Liver (tissue), 9 donors: ENCODE measurements around the gene NOD1. TPM values are rescaled to one million over a fixed set of nuclear protein-coding genes. Genes with fewer than 3 reads are reported as not detected.

ENCODE experiments used
- DNase-seq: peaks from one replicate; pipeline ENCODE4 v3.0.0-alpha.2; 2017; ENCODE audit warnings: low spot score
- H3K27ac ChIP-seq, 2 donors: one replicate each; pipeline ENCODE4 v1.7.0; 2013; ENCODE audit warnings: inconsistent platforms in 2 of 2, low read length in 2 of 2, control low read depth in 1 of 2, low read depth in 1 of 2, mild to moderate bottlenecking in 1 of 2
- H3K27me3 ChIP-seq, 4 donors: one replicate each; pipeline versions ENCODE4 v1.6.1 to v1.7.0; 2013; ENCODE audit warnings: low read length in 3 of 4, inconsistent platforms in 1 of 4, mild to moderate bottlenecking in 1 of 4, moderate library complexity in 1 of 4; ENCODE audit not compliant: control insufficient read depth in 4 of 4, insufficient read depth in 4 of 4
- H3K36me3 ChIP-seq, 4 donors: one replicate each; pipeline versions ENCODE4 v1.6.1 to v1.7.0; 2013; ENCODE audit warnings: low read length in 3 of 4, mild to moderate bottlenecking in 3 of 4, low read depth in 1 of 4, moderate library complexity in 1 of 4; ENCODE audit not compliant: control insufficient read depth in 4 of 4, insufficient read depth in 3 of 4
- H3K4me1 ChIP-seq, 4 donors: one replicate each; pipeline versions ENCODE4 v1.6.1 to v1.7.0; 2013; ENCODE audit warnings: low read length in 3 of 4, mild to moderate bottlenecking in 3 of 4, moderate library complexity in 1 of 4; ENCODE audit not compliant: control insufficient read depth in 4 of 4, insufficient read depth in 4 of 4
- H3K4me3 ChIP-seq, 3 donors: one replicate each; pipeline versions ENCODE4 v1.6.1 to v1.7.0; 2013; ENCODE audit warnings: low read length in 3 of 3, control low read depth in 1 of 3, low read depth in 1 of 3, mild to moderate bottlenecking in 1 of 3
- H3K9ac ChIP-seq, 2 donors: one replicate each; pipeline ENCODE4 v1.7.0; 2013; ENCODE audit warnings: low read length in 2 of 2, mild to moderate bottlenecking in 2 of 2, moderate library complexity in 2 of 2, control low read depth in 1 of 2, low read depth in 1 of 2
- H3K9me3 ChIP-seq, 4 donors: one replicate each; pipeline versions ENCODE4 v1.6.1 to v1.7.0; 2013; ENCODE audit warnings: low read length in 3 of 4; ENCODE audit not compliant: control insufficient read depth in 4 of 4
- ATF3 ChIP-seq: IDR thresholded peaks from 2 replicates; pipeline ENCODE4 v1.6.1; 2016; ENCODE audit warnings: antibody characterized with exemption
- CTCF ChIP-seq: fragments of 150-350 bp; IDR thresholded peaks from 2 replicates; pipeline ENCODE4 v1.5.1; 2017; ENCODE audit warnings: improper control_type of control experiment, low read depth, low read length; ENCODE audit not compliant: missing input control
- EGR1 ChIP-seq, 2 donors: IDR thresholded peaks; 2 replicates each; pipeline ENCODE4 v1.6.1; 2016 to 2018; ENCODE audit warnings: antibody characterized with exemption in 2 of 2, low read depth in 2 of 2
- FOXA1 ChIP-seq: IDR thresholded peaks from 2 replicates; pipeline ENCODE4 v1.6.1; 2016; ENCODE audit warnings: antibody characterized with exemption
- FOXA2 ChIP-seq: IDR thresholded peaks from 2 replicates; pipeline ENCODE4 v1.6.1; 2016; ENCODE audit warnings: antibody characterized with exemption
- GABPA ChIP-seq, 2 donors: IDR thresholded peaks in 1 of 2; conservative IDR thresholded peaks in 1 of 2; 2 replicates each; pipeline ENCODE4 v1.6.1; 2016; ENCODE audit warnings: antibody characterized with exemption in 2 of 2, mild to moderate bottlenecking in 1 of 2, moderate library complexity in 1 of 2
- HNF4A ChIP-seq, 2 donors: conservative IDR thresholded peaks; 2 replicates each; pipeline ENCODE4 v1.6.1; 2016; ENCODE audit warnings: antibody characterized with exemption in 2 of 2, mild to moderate bottlenecking in 2 of 2
- HNF4G ChIP-seq: IDR thresholded peaks from 2 replicates; pipeline ENCODE4 v1.6.1; 2016; ENCODE audit warnings: antibody characterized with exemption
- JUND ChIP-seq, 2 donors: IDR thresholded peaks; 2 replicates each; pipeline ENCODE4 v1.6.1; 2016; ENCODE audit warnings: antibody characterized with exemption in 2 of 2
- MAX ChIP-seq: IDR thresholded peaks from 2 replicates; pipeline ENCODE4 v1.6.1; 2016; ENCODE audit warnings: antibody characterized with exemption
- NR2F2 ChIP-seq: IDR thresholded peaks from 2 replicates; pipeline ENCODE4 v1.6.1; 2016; ENCODE audit warnings: antibody characterized with exemption
- RAD21 ChIP-seq, 2 donors: IDR thresholded peaks; 2 replicates each; pipeline ENCODE4 v1.6.1; 2016; ENCODE audit warnings: antibody characterized with exemption in 2 of 2, mild to moderate bottlenecking in 2 of 2
- REST ChIP-seq: IDR thresholded peaks from 2 replicates; pipeline ENCODE4 v1.6.1; 2016; ENCODE audit warnings: antibody characterized with exemption, mild to moderate bottlenecking
- RXRA ChIP-seq, 2 donors: IDR thresholded peaks; 2 replicates each; pipeline ENCODE4 v1.6.1; 2017 to 2018; ENCODE audit warnings: antibody characterized with exemption in 2 of 2, mild to moderate bottlenecking in 1 of 2
- SP1 ChIP-seq: IDR thresholded peaks from 2 replicates; pipeline ENCODE4 v1.6.1; 2018; ENCODE audit warnings: antibody characterized with exemption, mild to moderate bottlenecking
- TAF1 ChIP-seq: conservative IDR thresholded peaks from 2 replicates; pipeline ENCODE4 v1.6.1; 2016; ENCODE audit warnings: antibody characterized with exemption, mild to moderate bottlenecking
- YY1 ChIP-seq: IDR thresholded peaks from 2 replicates; pipeline ENCODE4 v1.6.1; 2016; ENCODE audit warnings: antibody characterized with exemption, mild to moderate bottlenecking
- ZBTB33 ChIP-seq: IDR thresholded peaks from 2 replicates; pipeline ENCODE4 v1.6.1; 2016; ENCODE audit warnings: antibody characterized with exemption
- WGBS: extraction: QIAGEN DNeasy Blood & Tissue Kit; methylation state at CpG from one replicate; pipeline ENCODE4 v1.1.7; 2013; 5-methylcytosine and 5-hydroxymethylcytosine counted together
- polyA plus RNA-seq, 2 donors: library from polyadenylated mRNA; stranded (reverse) in 1 of 2; unstranded in 1 of 2; fragments of 200-250 nt in 1 of 2; fragments of >200 nt in 1 of 2; fragmentation: Nextera tagmentation in 1 of 2; extraction: Ambion mirVana in 1 of 2; gene quantifications; one replicate each; pipeline versions ENCODE4 v1.2.1 to v1.2.3, GENCODE V29; 2013 to 2015
- total RNA-seq, 2 donors: library from RNA; depleted of rRNA; stranded (reverse); fragments of >200 nt; gene quantifications; one replicate each; pipeline ENCODE4 v1.2.3, GENCODE V29; 2014
- donor health status: healthy.
- donor health status: healthy.
- donor health status: healthy.
- donor health status: healthy.
- donor health status: healthy.

NOD1 gene
- total and polyA plus RNA-seq, 4 donors, result 1.7 to 3.5 (median 2.0) TPM

- Histone ChIP-seq H3K36me3 (peaks cover 0 to 3% (median 0%) of the 10 kb centered on the region in 4 donors), H3K9me3 (no peaks in the 10 kb centered on the region), H3K27ac (no peak overlapping the region), H3K4me3 (no peak overlapping the region), H3K27me3 (no peaks in the 10 kb centered on the region), H3K9ac (no peak overlapping the region), H3K4me1 (peaks cover 0 to 5% (median 3%) of the 10 kb centered on the region in 4 donors)
- WGBS, result 92% methylated on average over 5 of the region's 5 CpGs
- TF ChIP-seq FOXA1, result no peak
- TF ChIP-seq YY1, result no peak
- TF ChIP-seq FOXA2, result no peak
- no peak for TF ChIP-seq HNF4G
- no peak for TF ChIP-seq GABPA (IDR thresholded peaks at IDR 0.05 in 1 of 2, conservative IDR thresholded peaks at IDR 0.05 in 1 of 2)
- no peak for TF ChIP-seq SP1
- TF ChIP-seq RXRA (IDR thresholded peaks at IDR 0.05), result no peak
- no peak for TF ChIP-seq ZBTB33
- no peak for TF ChIP-seq JUND (IDR thresholded peaks at IDR 0.05)
- TF ChIP-seq MAX, result no peak
- no peak for TF ChIP-seq ATF3
- TF ChIP-seq REST, result no peak
- no peak for TF ChIP-seq CTCF
- TF ChIP-seq EGR1 (IDR thresholded peaks at IDR 0.05; ENCODE audit: low read depth in 2 of 2), result no peak
- TF ChIP-seq TAF1, result no peak
- no peak for TF ChIP-seq HNF4A (conservative IDR thresholded peaks at IDR 0.05)
- no peak for TF ChIP-seq RAD21 (IDR thresholded peaks at IDR 0.05)
- no peak for TF ChIP-seq NR2F2
- no peak for DNase-seq
These were observed 13.4 kb downstream of the NOD1 start for GRCh38 chr7:30465046-30465810.
